Activated naive CD4-positive, alpha-beta T cell treated with Interleukin-2 at 50 U/mL for 16 hours (primary cell): Measurements from ENCODE around the gene CBFA2T3.
A peak's percentile ranks its signal among the peaks of the same experiment; 100 is the strongest.

ENCODE experiments used
- DNase-seq: peaks from one replicate; pipeline ENCODE4 v3.0.0-alpha.2; 2020

Gene CBFA2T3

DNA sequence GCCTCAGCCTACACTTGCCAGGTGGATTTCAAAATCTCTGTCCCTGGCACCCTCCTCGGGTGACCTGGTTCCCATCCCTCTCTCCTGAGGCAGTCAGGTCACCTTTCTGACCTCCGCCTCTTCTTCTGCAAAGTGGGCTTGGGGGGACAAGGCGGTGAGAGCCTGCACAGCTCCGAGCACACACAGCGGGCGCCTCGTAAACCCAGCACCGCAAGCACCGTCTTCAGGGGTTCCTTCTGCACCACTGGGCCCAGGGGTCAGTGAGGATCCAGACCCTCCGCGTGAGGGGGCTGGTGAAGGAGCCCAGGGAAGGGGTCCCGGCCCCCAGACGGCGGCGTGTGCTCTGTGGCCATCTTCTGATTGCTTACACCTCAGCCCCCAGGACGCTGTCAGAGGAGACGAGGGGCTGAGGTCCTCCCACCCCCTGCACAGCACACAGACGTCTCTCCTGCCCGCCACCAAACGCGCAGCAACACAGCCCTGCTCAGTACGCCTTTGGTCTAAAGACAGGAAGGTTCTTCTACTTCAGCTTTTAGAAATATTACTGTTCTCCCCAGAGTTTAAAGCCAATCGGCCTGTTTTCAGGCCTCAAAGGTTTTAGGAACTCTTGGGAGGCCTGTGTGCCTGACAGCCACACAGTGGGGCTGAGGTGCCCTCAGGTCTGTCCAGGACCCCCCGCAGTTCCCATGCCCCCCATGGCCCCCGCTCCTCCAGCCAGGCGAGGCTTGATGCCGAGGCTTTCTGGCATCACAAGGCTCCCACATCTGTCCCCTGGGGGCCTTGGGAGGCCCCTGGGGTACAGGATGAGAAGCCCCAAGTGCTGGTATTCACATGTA lies 2.7 kb downstream of the CBFA2T3 start:
- DNase-seq = no peak

DNA sequence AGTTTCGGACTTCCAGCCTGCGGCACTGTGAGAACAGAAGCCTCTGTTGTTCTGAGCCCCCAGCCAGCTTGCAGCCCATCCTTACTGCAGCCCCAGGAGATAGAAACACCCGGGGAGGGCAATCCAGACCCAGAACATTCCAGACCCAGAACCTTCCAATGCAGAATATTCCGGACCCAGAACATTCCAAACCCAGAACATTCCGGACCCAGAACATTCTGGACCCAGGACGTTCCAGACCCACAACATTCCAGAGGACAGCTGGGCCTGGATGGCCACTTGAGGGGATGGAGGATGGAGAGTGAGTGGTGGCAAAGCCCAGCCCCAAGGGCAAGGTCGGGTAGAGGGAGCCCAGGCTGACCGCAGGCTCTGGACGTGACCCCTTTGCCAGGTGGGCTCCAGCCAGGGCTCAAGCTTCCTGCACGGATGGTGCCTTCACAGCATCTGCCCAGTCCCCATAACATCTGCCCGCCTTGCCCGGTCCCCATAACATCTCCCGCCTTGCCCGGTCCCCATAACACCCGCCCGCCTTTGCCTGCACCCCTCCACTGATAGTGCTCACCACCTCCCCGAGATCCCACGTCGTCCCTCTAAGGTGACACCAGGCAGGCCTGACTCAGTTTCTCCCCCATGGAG lies 3.5 kb downstream of the CBFA2T3 start:
- DNase-seq = no peak

DNA sequence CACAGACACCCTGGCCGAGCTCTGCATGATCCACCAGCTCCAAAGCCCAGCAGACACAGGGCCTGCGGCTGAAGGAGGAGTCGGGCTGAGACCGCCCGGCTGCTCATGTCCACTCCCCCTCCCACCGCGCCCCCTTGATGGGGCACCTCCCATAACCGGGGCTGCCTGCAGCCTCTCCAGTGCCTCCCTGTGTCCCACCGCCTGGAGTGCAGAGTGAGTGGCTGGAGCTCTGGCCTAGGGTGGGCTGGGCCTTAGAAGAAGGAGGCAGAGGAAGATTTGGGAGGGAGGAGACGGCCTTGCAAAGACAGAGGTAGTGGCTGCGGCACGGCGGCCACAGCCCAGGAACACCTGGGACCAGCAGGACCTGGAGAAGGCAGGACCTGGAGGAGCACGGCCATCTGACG lies 4.0 kb downstream of the CBFA2T3 start:
- no peak for DNase-seq

DNA sequence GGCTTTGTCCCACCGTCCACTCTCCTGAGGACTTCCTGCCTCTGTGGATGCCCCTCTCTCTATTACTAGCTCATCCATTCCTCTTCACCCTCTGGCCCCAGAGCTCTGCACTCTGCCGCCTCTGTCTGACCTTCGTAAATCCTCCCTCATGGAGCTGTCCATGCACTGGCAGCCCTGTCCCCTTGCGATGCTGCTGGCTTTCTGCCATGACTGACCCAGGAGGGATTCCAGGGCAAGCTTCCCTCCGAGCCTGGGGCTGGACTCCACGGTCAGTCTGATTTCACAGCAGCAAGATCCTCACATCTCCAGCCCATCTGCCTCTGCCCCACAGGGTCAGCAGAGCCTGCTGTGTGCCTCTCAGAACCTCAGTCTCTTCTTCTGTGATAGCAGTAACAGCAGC lies 4.7 kb downstream of the CBFA2T3 start:
- no peak for DNase-seq

DNA sequence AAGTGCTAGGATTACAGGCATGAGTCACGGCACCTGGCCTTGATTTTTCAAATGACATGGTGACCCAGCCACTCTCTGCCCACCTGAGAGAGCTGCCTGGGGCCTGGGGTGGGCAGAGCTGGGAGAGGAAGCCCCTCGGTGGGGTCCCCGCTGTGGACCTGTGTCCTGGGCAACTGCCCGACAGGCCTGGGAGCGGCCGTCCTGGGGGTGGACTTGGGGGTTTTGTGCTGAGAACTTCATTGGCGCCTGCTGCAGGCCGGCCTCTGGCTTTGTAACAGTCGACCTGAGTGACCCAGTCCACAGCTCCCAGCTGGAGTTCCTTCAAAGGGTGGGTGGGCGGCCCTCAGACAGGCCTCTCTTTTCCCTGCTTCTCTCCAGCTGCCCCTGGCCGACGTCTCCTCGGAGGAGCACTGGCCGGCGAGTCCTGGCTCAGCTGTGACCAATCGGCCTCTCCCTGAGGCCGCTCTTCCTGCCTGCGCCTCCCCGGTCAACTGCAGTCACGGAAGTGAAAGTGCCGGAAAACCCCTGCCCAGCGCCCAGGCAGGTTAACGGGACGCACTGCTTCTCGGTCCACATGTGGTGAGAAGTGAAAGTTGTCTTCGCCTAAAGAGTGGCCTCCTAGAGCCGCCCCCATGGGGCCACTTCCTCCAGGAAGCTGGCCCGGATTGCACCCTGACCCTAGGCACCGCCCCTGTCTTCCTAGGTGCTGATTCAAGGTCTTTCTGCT lies 5.5 kb downstream of the CBFA2T3 start:
- no peak for DNase-seq

DNA sequence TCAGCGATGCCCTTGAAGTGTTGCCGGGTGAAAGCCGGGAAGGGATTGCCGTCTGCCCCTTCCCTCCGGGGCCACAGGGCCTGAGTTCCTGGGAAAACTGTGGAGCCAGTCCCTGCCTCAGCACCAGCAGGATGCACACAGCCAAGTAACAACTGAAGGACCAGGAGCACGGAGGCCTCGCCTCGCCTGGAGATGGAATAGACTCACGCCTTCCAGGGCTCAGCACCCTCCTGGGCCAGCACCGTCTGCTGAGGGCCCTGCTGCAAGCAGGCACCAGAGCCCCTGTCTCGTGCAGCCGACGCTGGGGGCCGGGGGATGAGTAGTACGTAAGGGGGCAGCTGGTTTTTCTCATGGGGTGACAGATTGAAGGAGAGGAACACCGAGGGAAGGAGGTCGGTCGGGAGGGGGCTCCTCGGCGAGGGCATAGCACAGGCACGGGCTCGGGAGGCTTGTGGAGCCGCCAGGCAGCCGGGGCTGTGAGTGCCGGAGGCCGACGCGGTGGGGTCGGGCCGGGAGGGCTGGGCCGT lies 6.4 kb downstream of the CBFA2T3 start:
- no peak for DNase-seq

DNA sequence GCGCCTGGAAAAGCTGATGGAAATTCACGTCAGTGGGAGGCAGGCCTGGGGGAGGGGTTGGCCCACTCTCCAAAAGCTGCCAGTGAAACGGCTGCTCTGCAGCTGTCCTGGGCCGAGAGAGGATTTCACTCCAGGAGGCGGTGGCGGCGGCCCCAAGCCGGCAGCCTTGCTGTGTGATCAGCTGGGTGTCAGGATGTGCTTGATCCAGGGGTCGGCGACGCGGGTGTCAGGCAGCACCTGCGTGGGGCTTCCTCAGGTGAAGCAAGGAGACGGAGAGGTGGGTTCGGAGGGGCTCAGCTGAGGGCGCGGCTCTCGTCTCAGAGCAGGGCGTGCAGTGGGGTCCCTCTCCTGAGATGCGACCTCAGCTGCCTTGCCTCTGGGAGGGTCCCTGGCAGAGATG lies 7.0 kb downstream of the CBFA2T3 start:
- no peak for DNase-seq

DNA sequence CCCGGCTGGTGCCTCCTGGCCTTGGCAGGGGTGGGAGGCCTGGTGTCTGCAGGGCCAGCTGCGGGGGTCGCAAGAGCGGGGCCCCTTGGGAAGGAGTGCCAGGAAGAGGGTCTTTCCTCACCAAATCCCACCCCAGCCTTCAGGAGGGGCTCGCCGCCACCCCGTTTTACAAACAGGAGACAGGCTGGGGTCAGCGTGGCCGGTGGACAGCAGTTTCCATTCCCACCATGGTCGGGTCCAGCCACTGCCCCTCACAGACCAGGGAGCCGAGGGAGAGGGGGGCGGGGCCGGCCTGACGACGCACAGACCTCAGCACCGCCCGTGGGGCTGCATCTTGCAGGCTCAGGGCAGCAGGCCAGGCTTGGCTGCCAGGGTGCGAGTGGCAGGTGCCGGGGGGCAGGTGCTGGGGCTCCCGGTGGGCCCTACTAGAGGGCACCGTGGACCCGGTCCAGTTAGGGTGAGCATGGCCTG lies 7.6 kb downstream of the CBFA2T3 start:
- no peak for DNase-seq

DNA sequence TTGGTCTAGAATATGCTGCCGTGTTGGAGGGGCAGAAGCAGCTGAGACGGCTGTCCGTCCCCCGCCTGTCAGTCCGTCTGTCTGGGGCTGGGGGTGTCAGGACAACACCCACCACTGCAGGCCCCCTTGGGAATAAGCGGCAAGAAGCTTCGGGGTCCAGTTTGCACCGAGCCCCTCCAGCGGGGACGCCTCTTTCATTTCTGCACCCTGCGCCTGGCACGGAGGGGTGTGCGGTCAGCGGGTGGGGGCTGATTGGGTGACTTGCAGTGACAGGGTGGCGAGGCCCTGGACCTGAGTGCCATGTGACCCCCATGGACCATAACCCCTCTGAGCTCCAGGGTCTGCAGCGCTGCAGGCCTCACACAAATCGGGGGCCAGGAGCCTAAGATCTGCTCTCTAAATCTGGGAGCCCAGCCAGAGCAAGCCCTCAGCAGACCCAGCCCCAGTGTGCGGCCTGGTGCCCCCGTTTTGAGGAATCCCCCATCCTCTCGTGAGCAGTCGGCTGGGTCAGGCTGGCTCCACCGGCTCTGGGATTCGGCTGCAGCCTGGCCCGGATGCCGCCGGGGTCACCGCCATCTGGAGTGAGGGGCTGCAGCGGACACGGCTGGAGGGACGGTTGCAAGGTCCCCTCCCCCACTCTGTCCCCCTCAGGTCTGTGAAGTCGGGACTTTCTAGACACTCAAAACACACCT lies 8.3 kb downstream of the CBFA2T3 start:
- no peak for DNase-seq

DNA sequence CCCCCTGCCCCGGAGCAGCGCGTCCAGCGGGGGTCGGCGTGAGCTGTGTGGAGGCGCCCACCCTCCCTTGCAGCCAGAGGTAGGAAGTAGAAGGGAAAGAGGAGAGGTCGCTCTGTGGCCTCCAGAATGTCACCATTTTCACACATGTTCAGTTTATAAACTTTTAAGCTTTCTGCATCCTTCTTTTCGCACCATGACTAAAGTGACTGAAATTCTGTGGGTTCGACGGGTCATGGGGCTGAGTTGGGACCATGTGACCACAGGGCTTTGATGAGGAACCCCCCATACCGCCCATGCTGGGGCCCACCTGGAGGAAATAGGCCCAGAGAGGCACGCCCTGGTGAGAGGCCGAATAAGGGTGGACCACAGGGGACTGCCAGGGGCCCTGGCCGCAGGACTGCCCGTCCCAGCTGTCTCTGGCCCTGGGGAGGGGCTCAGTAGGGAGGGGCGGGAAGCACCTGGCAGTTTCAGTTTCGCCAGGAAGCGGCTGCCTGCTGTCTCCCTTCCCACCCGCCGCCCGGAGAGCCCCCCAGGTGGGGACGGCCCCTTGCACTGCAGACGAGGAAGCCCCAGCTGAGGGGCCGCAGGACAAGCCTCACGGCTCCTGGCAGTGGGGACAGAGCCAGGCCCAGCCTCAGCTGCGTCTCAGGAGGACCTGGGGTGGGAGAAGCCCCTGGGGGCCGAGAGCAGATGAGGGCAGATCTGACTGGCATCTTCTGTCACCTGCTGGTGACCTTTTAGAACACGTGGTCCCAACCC lies 9.0 kb downstream of the CBFA2T3 start:
- DNase-seq = peak; percentile 6

DNA sequence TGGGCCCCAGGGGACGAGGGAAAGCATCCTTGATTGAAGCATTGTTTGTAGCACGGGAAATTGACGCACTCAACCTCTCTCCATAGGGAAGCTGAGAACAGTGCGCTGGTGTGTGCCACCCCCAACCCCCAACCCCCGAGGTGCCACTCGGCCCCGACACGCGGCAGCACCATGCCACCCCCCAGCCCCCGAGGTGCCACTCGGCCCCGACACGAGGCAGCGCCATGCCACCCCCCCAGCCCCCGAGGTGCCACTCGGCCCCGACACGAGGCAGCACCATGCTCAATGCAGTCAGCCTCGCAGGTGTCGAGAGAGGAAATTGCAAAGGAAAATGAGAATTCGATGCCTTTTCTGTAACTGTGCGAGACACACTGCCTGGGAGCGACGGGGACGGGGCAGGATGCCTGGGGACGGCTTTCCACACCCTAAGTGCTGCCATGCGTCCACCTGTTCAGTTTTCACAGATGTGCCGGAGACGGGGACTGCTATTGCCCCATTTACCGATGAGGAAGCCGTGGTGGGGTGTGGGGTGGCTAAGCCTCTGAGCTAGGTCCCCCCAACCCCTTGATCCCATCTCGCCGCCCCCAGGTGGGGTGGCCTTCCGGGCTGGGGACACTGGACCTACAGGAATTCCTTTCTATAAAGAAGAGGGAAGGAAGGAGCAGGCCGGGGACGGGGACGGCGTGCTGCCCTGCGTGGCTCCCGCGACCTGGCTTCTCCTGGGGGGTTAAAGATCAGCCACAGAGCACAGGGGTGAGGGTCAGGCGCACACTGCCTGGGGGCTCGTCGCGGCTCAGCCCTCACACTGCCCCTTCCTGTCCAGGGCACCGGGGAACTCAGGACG lies 9.8 kb downstream of the CBFA2T3 start:
- no peak for DNase-seq

DNA sequence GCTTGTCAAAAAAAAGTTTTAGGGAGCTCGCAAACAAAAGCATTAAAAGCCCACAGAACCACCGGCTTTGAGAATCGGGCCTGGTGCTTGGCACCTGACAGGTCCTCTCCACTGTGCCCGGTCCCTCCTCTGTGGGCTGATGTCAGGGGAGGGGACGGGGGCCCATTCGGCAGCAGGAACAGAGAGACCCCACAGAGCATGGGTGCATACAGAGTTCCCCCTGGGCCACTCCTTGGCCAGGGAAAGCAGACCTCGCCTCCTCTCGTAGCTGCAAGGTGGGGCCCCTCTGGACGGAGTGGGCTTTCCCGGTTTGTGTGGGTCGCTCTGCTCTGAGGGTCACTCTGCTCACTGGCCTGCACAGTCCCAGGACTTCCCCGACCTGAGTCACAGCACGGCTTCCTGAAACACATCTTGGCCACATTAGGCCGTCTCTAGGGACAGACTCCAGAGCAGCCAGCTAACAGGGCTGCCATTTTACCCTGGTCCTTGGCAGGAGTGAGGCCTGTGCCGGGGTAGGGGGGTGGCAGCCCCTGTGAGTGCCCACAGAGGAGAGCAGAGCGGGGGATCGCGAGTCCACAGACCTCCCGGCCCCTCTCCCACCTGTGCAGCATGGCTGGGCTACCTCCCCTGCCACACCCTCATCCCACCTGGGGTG lies 11.1 kb downstream of the CBFA2T3 start:
- no peak for DNase-seq

DNA sequence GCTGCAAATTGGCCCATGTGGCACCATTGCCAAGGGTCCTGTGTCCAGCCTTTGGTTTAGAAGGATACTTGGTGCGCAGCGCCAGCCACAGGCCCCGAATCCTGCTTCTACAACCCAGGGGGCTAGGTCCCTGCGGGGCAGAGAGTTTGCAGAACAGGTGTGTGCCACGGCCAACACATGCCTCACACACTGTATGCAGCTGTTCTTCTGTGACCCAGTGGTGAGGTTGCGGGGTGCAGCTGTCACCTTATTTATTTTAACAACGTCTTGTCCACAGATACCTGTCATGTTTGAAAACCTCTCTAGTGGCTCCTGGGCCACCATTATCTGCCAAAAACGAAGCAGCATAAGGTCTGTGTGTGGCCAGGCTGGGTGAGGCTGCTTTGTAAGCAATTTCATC lies 11.6 kb downstream of the CBFA2T3 start:
- no peak for DNase-seq

DNA sequence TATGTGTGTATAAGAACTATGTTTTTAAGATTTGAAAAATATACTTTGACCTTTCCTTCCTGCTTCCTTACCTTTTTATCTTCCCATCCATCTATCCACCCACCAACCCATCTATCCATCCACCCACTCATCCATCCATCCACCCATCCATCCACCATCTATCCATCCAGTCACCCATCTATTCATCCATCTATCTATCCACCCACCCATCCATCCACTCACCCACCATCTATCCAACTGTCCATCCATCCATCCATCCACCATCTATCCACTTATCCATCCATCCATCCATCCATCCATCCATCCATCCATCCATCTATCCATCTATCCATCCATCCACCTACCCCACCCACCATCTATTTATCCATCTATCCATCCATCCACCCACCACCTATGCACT lies 12.4 kb downstream of the CBFA2T3 start:
- DNase-seq = no peak

DNA sequence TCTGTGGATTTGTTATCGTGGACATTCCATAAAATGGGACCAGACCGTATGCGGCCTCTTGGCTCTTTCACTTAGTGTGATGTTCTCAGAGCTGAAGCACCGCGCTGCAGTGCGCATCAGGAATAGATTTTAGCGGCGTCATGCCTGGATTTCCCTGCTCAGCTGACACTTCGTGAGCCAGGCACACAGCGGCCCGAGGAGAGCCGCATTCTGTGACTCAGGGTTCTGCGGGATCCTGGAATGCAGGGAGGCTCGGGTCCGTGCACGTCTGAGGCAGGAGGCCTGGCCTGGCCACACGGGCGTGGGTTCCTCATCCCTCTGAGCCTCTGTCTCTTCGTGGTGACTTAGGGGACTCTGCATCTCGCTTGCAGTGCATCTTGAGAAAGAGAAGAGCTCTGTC lies 13.4 kb downstream of the CBFA2T3 start:
- DNase-seq = no peak

DNA sequence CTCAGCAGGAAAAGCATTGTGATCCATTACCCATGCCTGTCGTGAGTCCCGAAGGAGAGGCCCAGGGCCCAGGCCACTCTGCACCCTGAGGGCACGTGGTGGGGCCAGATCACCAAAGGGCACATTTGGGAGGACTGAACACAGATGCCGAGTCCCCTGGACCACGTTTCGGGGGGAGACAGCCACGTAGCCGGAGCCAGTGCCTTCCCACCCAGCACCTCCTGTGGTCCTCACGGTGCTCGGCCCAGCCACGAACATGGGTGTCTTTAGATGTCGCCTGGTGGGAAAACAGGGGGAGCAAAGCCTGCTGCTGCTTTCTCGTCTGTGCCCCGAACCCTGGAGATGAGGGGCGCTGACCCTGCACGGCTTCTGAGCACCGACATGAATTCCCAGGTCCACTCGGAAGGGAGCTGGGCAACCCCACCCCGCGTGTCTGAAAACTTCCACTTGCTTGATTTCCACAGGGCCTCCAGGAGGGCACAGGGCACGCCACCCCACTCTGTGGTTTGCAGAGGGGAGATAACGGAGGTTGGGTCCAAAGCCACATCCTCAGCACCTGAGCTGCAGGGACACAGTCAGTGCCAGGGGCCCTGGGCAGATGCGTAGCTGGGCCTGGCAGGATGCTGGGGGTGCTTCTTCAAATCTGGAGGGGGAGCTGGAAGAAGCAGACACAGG lies 14.4 kb downstream of the CBFA2T3 start:
- no peak for DNase-seq

DNA sequence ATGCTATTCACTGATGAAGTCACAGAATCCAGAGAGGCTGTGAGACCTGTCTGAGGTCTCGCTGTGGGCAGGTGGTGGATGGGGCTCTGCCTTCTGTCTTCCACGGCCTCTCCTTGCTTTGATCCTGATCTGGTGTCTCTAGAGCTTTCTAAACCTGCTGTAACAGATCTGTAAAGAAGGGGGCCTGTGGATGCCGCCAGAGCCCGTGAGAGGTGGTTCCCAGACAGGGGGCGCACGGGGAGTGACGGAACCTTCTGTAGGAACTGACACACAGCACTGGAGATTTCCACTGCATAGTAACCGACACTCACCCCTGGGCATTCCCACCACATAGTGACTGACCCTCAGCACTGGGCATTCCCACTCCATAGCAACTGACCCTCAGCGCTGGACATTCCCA lies 16.0 kb downstream of the CBFA2T3 start:
- DNase-seq = no peak

DNA sequence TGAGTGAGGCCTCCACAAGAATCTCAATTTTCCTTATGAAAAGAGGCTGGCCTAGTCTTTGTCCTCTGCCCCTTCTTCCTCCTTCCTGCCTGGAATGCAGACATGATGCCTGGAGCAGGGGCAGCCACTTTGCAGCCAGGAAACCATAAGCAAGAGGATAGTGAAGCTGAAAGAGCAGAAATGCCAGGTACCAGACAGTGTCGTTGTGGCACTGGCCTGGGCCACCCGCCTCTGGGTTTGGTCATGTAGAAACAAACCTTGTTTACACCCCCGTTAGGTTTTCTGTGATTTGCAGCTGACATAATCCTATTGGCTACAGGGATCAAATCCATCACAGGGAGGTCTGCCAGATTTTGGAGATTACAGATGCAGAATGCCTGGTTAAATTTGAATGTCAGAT lies 16.5 kb downstream of the CBFA2T3 start:
- no peak for DNase-seq

DNA sequence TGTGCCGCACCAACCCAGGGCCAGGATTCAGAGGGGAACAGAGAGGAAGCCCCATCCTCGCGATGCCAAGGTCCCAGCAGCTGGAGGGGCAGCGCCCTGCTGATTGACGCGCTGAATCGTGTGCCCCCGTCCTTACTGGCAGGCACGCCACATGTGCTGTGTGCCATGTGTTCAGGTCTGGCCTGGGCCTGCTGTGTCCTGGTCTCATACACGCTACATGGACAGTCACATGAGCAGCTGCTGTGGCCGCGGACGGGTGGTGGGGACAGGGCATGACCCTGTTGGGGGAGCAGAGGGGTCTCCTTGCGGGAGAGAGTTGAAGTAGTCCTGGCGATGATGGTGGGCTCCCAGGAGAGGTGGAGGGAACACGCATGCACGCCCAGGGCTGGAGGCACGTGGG lies 18.0 kb downstream of the CBFA2T3 start:
- DNase-seq = no peak
